T-cell (primary cell): Measurements from ENCODE around the gene MMP20. TPM values are rescaled to one million over a fixed set of nuclear protein-coding genes. Genes with fewer than 3 reads are reported as not detected.

Experiments used
- ATAC-seq, 4 experiments: fragments of 200-7000 bp in 3 of 4; fragments of 150-1000 bp in 1 of 4; cut with Tn5 transposase; replicated peaks in 1 of 4; 1 replicate in 3 of 4; 2 replicates in 1 of 4; pipeline ENCODE4 v1.10.0; 2021; ENCODE audit warnings: moderate library complexity in 3 of 4, mild to moderate bottlenecking in 2 of 4, moderate number of reproducible peaks in 1 of 4
- CTCF ChIA-PET, 2 donors: fragments of 300-600 bp; sonication (Branson Sonifier 250); formaldehyde crosslinking; loops; one replicate each; lab custom pipeline; 2022; ENCODE audit warnings: antibody characterized with exemption in 2 of 2; lab: Charles Lee
- POLR2A ChIA-PET, 2 donors: fragments of 300-600 bp; sonication (Branson Sonifier 250); formaldehyde crosslinking; loops; one replicate each; lab custom pipeline; 2022; ENCODE audit warnings: antibody characterized with exemption in 2 of 2; lab: Charles Lee
- DNase-seq, 35 experiments: peaks; one replicate each; pipeline versions ENCODE4 v3.0.0 to v3.0.0-alpha.2; 2013 to 2023
- H3K27ac ChIP-seq: one replicate; pipeline ENCODE4 v1.5.1; 2013; ENCODE audit warnings: low read length
- H3K27me3 ChIP-seq, 2 experiments: replicated peaks in 1 of 2; 1 replicate in 1 of 2; 2 replicates in 1 of 2; pipeline versions ENCODE4 v1.6.1 to v1.7.0; 2013; ENCODE audit warnings: low read length in 1 of 2, mixed read lengths in 1 of 2; ENCODE audit not compliant: control insufficient read depth in 2 of 2, insufficient read depth in 2 of 2; ENCODE audit errors: extremely low read depth in 1 of 2
- H3K36me3 ChIP-seq, 2 donors: 1 replicate in 1 of 2; 2 replicates in 1 of 2; pipeline versions ENCODE4 v1.6.1 to v1.7.0; 2013; ENCODE audit warnings: low read length in 1 of 2; ENCODE audit not compliant: control insufficient read depth in 2 of 2, insufficient read depth in 1 of 2; ENCODE audit errors: extremely low read depth in 1 of 2
- H3K4me1 ChIP-seq, 2 experiments: 1 replicate in 1 of 2; 2 replicates in 1 of 2; pipeline versions ENCODE4 v1.6.1 to v1.7.0; 2013; ENCODE audit warnings: low read length in 2 of 2, mixed read lengths in 1 of 2; ENCODE audit not compliant: insufficient read depth in 2 of 2, control insufficient read depth in 1 of 2; ENCODE audit errors: extremely low read depth in 1 of 2
- H3K4me3 ChIP-seq, 2 donors: 1 replicate in 1 of 2; 2 replicates in 1 of 2; pipeline versions ENCODE4 v1.5.1 to v1.7.0; 2013; ENCODE audit warnings: mild to moderate bottlenecking in 2 of 2, low read length in 1 of 2, moderate library complexity in 1 of 2; ENCODE audit not compliant: control insufficient read depth in 1 of 2; ENCODE audit errors: extremely low read depth in 1 of 2
- H3K9me3 ChIP-seq: 2 replicates; pipeline ENCODE4 v1.7.0; 2013
- H3K27ac Mint-ChIP-seq, 2 donors: one replicate each; pipeline ENCODE4 v1.8.0; 2020 to 2021; ENCODE audit warnings: mild to moderate bottlenecking in 2 of 2, mixed read lengths in 2 of 2
- H3K27me3 Mint-ChIP-seq, 2 donors: one replicate each; pipeline ENCODE4 v1.8.0; 2021 to 2022; ENCODE audit warnings: mixed read lengths in 2 of 2
- H3K36me3 Mint-ChIP-seq: one replicate; pipeline ENCODE4 v1.8.0; 2021; ENCODE audit warnings: mixed read lengths
- H3K4me1 Mint-ChIP-seq, 3 donors: one replicate each; pipeline ENCODE4 v1.8.0; 2020 to 2022; ENCODE audit warnings: mixed read lengths in 3 of 3, mild to moderate bottlenecking in 1 of 3
- H3K4me3 Mint-ChIP-seq, 3 donors: one replicate each; pipeline ENCODE4 v1.8.0; 2020 to 2022; ENCODE audit warnings: mild to moderate bottlenecking in 3 of 3, mixed read lengths in 3 of 3, moderate library complexity in 3 of 3
- H3K9me3 Mint-ChIP-seq, 3 donors: one replicate each; pipeline ENCODE4 v1.8.0; 2020 to 2022; ENCODE audit warnings: mixed read lengths in 3 of 3
- WGBS: methylation state at CpG from one replicate; pipeline ENCODE4 v1.1.5; 2013; ENCODE audit warnings: missing lambda C conversion rate; ENCODE audit not compliant: insufficient coverage; 5-methylcytosine and 5-hydroxymethylcytosine counted together
- total RNA-seq, 35 experiments: library from RNA in 6 of 35; stranded (reverse) in 6 of 35; fragments of 120-200 nt in 1 of 35; gene quantifications; one replicate each; pipeline versions ENCODE4 v1.2.1 to v1.2.4 and lab custom pipeline; 2013 to 2026

The MMP20 gene
- total RNA-seq, 5 donors from 2014 or later (not counting 1 experiment from before 2014, with no cell fraction given): not detected

DNA sequence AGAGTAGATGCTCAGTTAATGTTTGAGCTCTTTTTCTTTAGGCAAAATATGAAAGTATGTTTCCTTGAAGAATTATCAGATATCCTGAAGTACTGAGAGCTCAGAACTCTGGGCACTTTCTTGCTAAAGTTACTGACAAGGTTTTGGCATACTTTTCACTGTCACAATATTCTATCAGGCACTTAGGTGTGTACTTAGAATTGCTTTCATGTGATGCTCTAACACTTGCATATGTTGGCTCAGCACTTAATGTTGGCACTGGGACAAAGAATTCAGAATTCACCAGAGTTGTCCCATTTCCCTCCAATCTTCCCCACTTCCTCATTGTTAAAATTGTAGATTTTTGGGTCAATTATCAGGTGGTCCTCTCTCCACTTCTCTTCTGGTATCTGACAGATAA is 5.0 kb downstream of the MMP20 start:
- no peaks in the 10 kb centered on the region for H3K9me3 ChIP-seq
- ChIA-PET POLR2A (no interaction called here), CTCF (interaction anchor here (0.6 to 1.0 kb wide), 2 partner anchors 360 to 364 kb away, joined by 3 to 6 read pairs; no protein-coding TSS in a partner anchor)
- no peaks in the 10 kb centered on the region for H3K4me1 Mint-ChIP-seq
- ATAC-seq (no peak), DNase-seq (no peak)
- no peak overlapping the region for H3K4me3 Mint-ChIP-seq
- H3K4me3 ChIP-seq: no peak overlapping the region
- H3K27me3 ChIP-seq: peaks cover 0 to 6% of the 10 kb centered on the region in 2 experiments
- H3K36me3 ChIP-seq: no peaks in the 10 kb centered on the region
- H3K4me1 ChIP-seq: no peaks in the 10 kb centered on the region
- H3K36me3 Mint-ChIP-seq: no peaks in the 10 kb centered on the region
- H3K27ac ChIP-seq: no peak overlapping the region
- peaks cover 0 to 12% of the 10 kb centered on the region in 2 donors for H3K27me3 Mint-ChIP-seq
- no peaks in the 10 kb centered on the region for H3K9me3 Mint-ChIP-seq
- no peak overlapping the region for H3K27ac Mint-ChIP-seq

- Mint-ChIP-seq H3K4me1 (peaks cover 0 to 6% (median 3%) of the 10 kb centered on the region in 3 donors), H3K9me3 (no peaks in the 10 kb centered on the region), H3K27me3 (peaks cover 0 to 9% of the 10 kb centered on the region in 2 donors), H3K27ac (no peak overlapping the region), H3K36me3 (no peaks in the 10 kb centered on the region), H3K4me3 (no peak overlapping the region)
- ATAC-seq: no peak
- Histone ChIP-seq H3K27ac (no peak overlapping the region), H3K27me3 (peaks cover 0 to 6% of the 10 kb centered on the region in 2 experiments), H3K4me1 (peaks cover 0 to 2% of the 10 kb centered on the region in 2 experiments), H3K4me3 (no peak overlapping the region), H3K36me3 (no peaks in the 10 kb centered on the region), H3K9me3 (no peaks in the 10 kb centered on the region)
- ChIA-PET POLR2A (no interaction called here), CTCF (no interaction called here)
- DNase-seq: no peak
- WGBS: no CpG with 5 or more reads among the region's 1 CpG
Observed at GRCh38 chr11:102617466-102618008, 7.6 kb downstream of the MMP20 start.

- H3K27ac Mint-ChIP-seq: no peak overlapping the region
- Histone ChIP-seq H3K4me3 (no peak overlapping the region), H3K4me1 (peaks cover 0 to 2% of the 10 kb centered on the region in 2 experiments), H3K36me3 (no peaks in the 10 kb centered on the region), H3K9me3 (no peaks in the 10 kb centered on the region), H3K27ac (no peak overlapping the region), H3K27me3 (peaks cover 0 to 3% of the 10 kb centered on the region in 2 experiments)
- WGBS: 87% methylated on average over 3 of the region's 3 CpGs
- ATAC-seq (no peak), DNase-seq (no peak)
- no peaks in the 10 kb centered on the region for H3K36me3 Mint-ChIP-seq
- no peaks in the 10 kb centered on the region for H3K9me3 Mint-ChIP-seq
- H3K4me1 Mint-ChIP-seq: peaks cover 0 to 6% (median 3%) of the 10 kb centered on the region in 3 donors
- ChIA-PET CTCF (interaction anchor here in 1 of 2 donors (0.5 to 1.0 kb wide), 2 partner anchors 249 to 273 kb away, joined by 3 to 5 read pairs; no protein-coding TSS in a partner anchor), POLR2A (no interaction called here)
- no peak overlapping the region for H3K4me3 Mint-ChIP-seq
- peaks cover 0 to 5% of the 10 kb centered on the region in 2 donors for H3K27me3 Mint-ChIP-seq
Observed at GRCh38 chr11:102615894-102616432, 9.2 kb downstream of the MMP20 start.

DNA sequence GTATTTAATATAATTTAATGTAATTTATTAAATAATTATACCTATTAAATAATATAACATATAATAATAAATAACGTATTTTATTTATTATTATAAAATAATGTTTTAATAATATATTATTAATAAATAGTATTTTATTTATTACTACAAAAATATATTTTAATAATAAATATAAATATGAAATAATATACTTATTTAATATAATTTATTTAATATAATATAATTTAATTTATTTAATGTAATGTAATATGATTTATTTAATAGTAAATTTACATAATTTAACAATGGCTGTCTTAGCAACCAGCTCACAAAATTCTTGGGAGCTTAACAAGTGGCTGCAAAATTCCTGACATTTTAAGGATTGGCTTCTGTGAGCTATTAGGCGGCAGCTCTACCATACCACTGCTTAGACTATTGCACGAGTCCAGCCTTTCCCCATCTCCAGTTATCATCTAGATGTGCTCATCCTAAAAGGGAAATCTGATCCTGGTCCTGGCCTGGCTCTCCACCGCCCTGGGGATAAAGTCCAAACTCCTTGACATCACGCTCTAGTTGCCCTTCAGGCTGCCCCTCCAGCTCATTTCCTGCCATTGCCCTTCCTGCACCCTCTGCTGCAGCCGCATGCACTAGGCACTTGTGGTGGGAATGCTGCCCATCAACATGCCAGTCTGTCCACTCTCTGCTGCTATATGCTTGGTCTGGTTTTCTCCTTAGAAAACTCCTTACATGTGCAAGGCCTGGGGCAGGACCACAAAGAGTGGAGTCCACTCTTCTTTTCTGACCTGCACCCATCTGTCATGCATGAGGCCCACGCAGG is 9.8 kb downstream of the MMP20 start:
- Histone ChIP-seq H3K4me1 (peaks cover 0 to 2% of the 10 kb centered on the region in 2 experiments), H3K27ac (no peak overlapping the region), H3K36me3 (no peaks in the 10 kb centered on the region), H3K27me3 (peaks cover 0 to 3% of the 10 kb centered on the region in 2 experiments), H3K4me3 (no peak overlapping the region), H3K9me3 (no peaks in the 10 kb centered on the region)
- H3K9me3 Mint-ChIP-seq: no peaks in the 10 kb centered on the region
- no peaks in the 10 kb centered on the region for H3K36me3 Mint-ChIP-seq
- ATAC-seq (no peak), DNase-seq (no peak)
- ChIA-PET POLR2A (no interaction called here), CTCF (interaction anchor here (0.6 to 1.0 kb wide), 2 partner anchors 248 to 267 kb away, joined by 3 to 5 read pairs; no protein-coding TSS in a partner anchor)
- 90% methylated on average over 4 of the region's 7 CpGs for WGBS
- peaks cover 0 to 6% (median 3%) of the 10 kb centered on the region in 3 donors for H3K4me1 Mint-ChIP-seq
- H3K27me3 Mint-ChIP-seq: peaks cover 0 to 4% of the 10 kb centered on the region in 2 donors
- no peak overlapping the region for H3K4me3 Mint-ChIP-seq
- H3K27ac Mint-ChIP-seq: no peak overlapping the region

GRCh38 chr11:102614485-102614884 is 10.6 kb downstream of the MMP20 start:
- ATAC-seq (no peak), DNase-seq (no peak)
- Mint-ChIP-seq H3K9me3 (no peaks in the 10 kb centered on the region), H3K36me3 (no peaks in the 10 kb centered on the region), H3K27ac (no peak overlapping the region), H3K4me1 (peaks cover 0 to 6% (median 3%) of the 10 kb centered on the region in 3 donors), H3K4me3 (no peak overlapping the region), H3K27me3 (peaks cover 0 to 4% of the 10 kb centered on the region in 2 donors)
- Histone ChIP-seq H3K9me3 (no peaks in the 10 kb centered on the region), H3K4me3 (no peak overlapping the region), H3K4me1 (peaks cover 0 to 2% of the 10 kb centered on the region in 2 experiments), H3K27ac (no peak overlapping the region), H3K27me3 (peaks cover 0 to 3% of the 10 kb centered on the region in 2 experiments), H3K36me3 (no peaks in the 10 kb centered on the region)
- WGBS: no CpG with 5 or more reads among the region's 2 CpGs
- CTCF ChIA-PET: interaction anchor here (0.6 to 2.2 kb wide), 4 partner anchors 52 to 321 kb away, joined by 3 to 35 read pairs (median 6); no protein-coding TSS in a partner anchor
- POLR2A ChIA-PET: no interaction called here

GRCh38 chr11:102614031-102614430 is 11.1 kb downstream of the MMP20 start:
- Histone ChIP-seq H3K4me1 (peaks cover 0 to 2% of the 10 kb centered on the region in 2 experiments), H3K4me3 (no peak overlapping the region), H3K9me3 (no peaks in the 10 kb centered on the region), H3K27ac (no peak overlapping the region), H3K36me3 (no peaks in the 10 kb centered on the region), H3K27me3 (peaks cover 0 to 3% of the 10 kb centered on the region in 2 experiments)
- H3K27ac Mint-ChIP-seq: no peak overlapping the region
- H3K4me1 Mint-ChIP-seq: peaks cover 0 to 6% (median 3%) of the 10 kb centered on the region in 3 donors
- ChIA-PET POLR2A (interaction anchor here in 1 of 2 donors (0.6 kb wide), 1 partner anchor 357 kb away, joined by 3 read pairs; no protein-coding TSS in a partner anchor), CTCF (interaction anchor here (0.6 to 3.1 kb wide), 20 partner anchors 8 to 345 kb away, joined by 3 to 35 read pairs (median 4); no protein-coding TSS in a partner anchor)
- no peaks in the 10 kb centered on the region for H3K9me3 Mint-ChIP-seq
- DNase-seq (no peak), ATAC-seq (no peak)
- peaks cover 0 to 1% of the 10 kb centered on the region in 2 donors for H3K27me3 Mint-ChIP-seq
- no CpG with 5 or more reads among the region's 2 CpGs for WGBS
- no peaks in the 10 kb centered on the region for H3K36me3 Mint-ChIP-seq
- H3K4me3 Mint-ChIP-seq: no peak overlapping the region
